GM18498 (cell line): ENCODE data around the gene SBK1.
A peak's percentile ranks its signal among the peaks of the same experiment; 100 is the strongest.
"Not testable (repeated sequence)": the region's sequence is repeated elsewhere in the genome, so short reads cannot be mapped to it uniquely, and the experiment has no call there.

ENCODE experiments used
- ATAC-seq: cut with Tn5 transposase; IDR thresholded peaks from one replicate; pipeline ENCODE4 v1.9.1; 2021; ENCODE audit warnings: mild to moderate bottlenecking, moderate library complexity; ENCODE audit not compliant: unreplicated experiment

Gene SBK1

GRCh38 chr16:28291651-28292626, at the start of gene SBK1:
Gene SBK1, plus strand, starts transcription at chr16:28292525. Its CDS starts 24,867 bp downstream, at chr16:28317392.
- peak; percentile 93 for ATAC-seq

DNA sequence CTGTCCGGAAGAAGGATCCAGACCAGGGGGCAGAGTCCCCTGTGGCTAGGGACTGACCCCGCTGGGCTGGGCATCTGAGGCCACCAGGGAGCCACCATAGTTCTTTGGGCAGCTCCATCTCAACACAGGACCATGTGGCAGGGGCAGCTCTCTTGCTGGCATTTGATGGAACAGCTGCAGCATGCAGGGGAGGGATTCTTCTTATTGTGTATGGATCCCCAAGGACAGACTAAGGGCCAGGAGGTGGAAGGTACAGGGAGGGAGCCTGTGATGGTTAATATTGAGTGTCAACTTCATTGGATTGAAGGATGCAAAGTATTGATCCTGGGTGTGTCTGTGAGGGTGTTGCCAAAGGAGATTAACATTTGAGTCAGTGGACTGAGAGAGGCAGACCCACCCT, 42.8 kb upstream of the SBK1 start:
- not testable (repeated sequence) for ATAC-seq

DNA sequence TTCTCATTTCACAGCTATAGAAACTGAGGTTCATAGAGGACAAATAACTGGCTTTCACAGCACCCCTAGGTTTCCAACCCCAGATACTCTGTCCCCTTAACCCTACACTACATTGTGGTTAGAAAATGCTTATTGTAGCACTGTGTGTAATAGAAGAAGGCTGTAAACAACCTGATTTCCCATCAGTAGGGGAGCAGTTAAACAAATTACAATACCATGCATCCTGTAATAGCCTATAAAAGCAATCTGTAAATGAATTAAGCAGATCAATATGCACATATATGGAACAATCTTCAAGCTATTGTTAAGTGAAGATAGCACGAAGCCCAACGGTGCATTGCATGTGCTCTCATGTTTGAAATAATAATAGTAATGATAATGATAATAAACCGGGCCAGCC, 41.3 kb upstream of the SBK1 start:
- no peak for ATAC-seq

GRCh38 chr16:28254158-28254557, 38.2 kb upstream of the SBK1 start:
- ATAC-seq: no peak

- ATAC-seq: no peak
Observed at GRCh38 chr16:28255838-28256237, 36.5 kb upstream of the SBK1 start.

DNA sequence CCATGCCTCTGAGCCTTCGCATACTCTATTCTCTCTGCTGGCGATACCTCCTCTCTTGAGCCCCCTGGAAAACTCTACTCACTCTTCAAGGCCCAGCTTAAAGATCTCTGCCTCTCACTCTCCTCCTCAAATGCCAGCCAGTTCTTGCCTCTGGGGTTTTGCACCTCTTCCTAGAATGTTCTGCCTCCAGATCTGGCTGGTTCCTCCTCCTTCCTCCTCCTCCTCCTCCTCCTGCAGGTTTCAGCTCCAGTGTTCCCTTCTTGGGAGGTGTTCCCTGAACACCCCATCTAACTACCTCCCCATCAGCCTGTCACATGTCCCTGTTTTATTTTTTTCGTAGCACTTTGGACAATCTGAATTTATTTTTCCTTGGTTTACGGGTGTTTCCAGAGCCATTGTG, 35.1 kb upstream of the SBK1 start:
- no peak for ATAC-seq

DNA sequence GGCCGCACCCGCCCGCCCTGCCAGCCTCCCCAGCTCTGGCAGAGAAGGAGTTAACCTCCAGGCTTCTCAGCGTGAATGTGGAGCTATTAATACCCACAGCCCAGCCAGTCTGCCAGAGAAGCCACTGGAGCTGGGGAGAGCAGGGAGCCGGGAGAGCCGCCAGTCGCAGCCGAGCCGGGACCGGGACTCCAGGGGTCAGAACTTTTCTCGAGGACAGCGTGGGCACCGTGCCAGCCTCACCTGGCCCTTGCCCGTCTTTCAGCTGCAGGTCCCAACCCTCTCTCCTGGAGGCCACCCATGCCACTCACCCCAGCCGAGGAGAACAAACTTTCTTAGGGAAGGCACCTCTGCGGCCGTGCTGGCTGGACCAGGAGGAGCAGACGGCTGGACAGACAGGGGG, 33.8 kb upstream of the SBK1 start:
- no peak for ATAC-seq

GRCh38 chr16:28259091-28259780, 33.1 kb upstream of the SBK1 start:
- ATAC-seq: no peak

GRCh38 chr16:28259781-28260150, 32.6 kb upstream of the SBK1 start:
- no peak for ATAC-seq

DNA sequence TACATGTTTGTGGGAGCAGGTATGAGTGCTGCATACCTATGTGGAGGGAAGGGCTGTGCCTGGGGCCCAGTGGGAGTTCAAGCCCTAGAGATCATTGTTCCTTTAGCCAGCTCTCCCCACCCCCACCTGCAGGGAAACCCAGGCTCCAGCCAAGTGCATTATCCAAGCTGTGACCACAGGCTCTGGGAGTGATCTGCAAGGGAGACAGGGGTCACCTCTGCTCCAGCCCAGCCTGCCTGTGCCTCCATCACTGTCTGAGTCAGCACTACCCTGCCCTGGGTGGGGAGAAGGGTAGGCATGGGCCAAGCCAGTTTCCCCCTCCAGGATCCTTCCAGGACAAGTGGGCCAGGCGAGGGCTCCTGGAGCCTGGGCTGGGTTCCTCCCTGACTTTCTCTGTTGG, 32.1 kb upstream of the SBK1 start:
- ATAC-seq: no peak

GRCh38 chr16:28261942-28262341, 30.4 kb upstream of the SBK1 start:
- ATAC-seq: no peak

- no peak for ATAC-seq
Observed at GRCh38 chr16:28263305-28263704, 29.0 kb upstream of the SBK1 start.

DNA sequence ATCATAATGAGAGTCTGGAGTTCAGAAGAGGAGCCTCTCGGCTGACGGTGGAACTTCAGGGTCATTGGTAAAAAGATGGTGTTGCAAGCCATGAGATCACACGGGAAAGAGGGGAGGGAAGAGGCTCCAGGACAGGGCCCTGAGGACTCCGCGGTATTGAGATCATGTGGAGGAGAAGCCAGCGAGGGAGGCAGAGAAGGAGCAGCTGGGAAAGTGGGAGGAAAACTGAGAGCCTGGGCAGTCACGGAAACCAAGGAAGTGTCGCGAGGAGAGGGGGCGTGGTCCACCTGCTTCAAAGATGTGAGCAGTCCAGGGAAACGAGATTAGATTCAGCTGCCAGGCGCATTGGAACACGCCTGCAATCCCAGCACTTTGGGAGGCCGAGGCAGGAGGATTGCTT, 27.7 kb upstream of the SBK1 start:
- no peak for ATAC-seq

- ATAC-seq: no peak
Observed at GRCh38 chr16:28265822-28266221, 26.5 kb upstream of the SBK1 start.

- ATAC-seq: no peak
Observed at GRCh38 chr16:28267356-28267755, 25.0 kb upstream of the SBK1 start.

DNA sequence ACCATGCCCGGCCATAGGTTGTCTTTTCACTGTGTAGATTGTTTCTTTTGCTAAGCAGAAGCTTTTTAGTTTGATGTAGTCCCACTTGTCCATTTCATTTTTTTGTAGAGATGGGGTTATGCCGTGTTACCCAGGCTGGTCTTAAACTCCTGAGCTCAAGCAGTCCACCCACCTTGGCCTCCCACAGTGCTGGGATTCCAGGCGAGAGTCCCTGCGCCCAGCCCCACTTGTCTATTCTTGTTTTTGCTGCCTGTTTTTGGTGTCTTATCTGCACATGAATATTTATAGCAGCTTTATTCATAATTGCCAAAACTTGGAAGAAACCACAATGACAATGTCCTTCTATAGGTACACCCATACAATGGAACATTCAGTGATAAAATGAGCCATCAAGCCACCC, 18.8 kb upstream of the SBK1 start:
- ATAC-seq: no peak

- no peak for ATAC-seq
Observed at GRCh38 chr16:28274676-28275075, 17.6 kb upstream of the SBK1 start.

- no peak for ATAC-seq
Observed at GRCh38 chr16:28276301-28276700, 16.0 kb upstream of the SBK1 start.

DNA sequence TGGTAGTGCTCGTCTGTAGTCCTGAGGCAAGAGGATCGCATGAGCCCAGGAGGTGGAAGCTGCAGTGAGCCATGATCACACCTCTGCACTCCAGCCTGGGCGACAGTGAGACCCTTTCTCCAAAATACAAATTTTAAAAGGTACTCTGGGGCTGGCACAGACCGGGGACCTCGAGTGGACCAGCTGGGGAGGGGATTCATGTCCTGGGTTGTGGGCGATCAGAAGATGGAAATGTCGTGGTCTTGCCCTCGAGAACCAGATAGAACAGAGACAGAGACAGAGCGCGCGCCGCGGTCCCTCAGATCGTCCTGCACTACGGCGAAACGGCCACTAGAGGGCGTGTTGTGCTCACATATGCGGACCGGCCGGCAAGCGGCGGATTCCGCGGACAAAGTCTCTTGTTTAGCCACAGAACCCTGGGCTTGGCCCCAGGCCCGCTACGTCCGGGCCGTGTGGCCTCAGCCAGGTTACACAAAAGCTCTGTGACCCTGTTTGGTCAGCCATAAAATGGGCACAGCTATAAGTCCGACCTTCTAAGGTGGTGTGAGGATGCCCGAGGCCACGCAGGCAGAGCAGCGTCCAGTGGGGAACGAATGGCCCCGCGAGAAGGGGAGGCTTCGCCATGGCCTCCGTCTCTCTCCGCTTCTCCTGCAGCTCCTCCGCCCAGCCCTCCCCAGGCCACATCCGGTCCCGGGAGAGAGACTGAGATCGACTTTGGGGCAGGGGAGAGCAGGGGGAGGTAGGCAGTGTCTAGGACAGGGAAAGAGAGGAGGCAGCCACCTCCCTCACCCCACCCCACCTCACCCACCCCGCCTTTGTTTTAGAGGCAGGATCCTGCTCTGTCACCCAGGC, 14.6 kb upstream of the SBK1 start:
- ATAC-seq: no peak

DNA sequence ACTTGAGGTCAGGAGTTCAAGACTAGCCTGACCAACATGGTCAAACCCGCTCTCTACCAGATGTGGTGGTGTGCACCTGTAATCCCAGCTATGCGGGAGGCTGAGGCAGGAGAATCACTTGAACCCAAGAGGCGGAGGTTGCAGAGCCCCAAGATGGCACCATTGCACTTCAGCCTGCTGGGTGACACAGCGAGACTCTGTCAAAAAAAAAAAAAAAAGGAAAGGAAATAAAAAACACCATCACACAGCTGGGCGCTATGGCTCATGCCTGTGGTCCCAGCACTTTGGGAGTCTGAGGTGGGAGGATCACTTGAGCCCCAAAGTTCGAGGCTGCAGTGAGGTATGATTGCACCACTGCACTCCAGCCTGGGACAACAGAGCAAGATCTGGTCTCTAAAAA, 13.3 kb upstream of the SBK1 start:
- ATAC-seq: no peak
